Common myeloid progenitor, CD34-positive (primary cell): ENCODE data around the gene CMTM1. TPM values are rescaled to one million over a fixed set of nuclear protein-coding genes. Genes with fewer than 3 reads are reported as not detected.

Experiments
- CTCF ChIA-PET: fragments of 350-600 bp; sonication (Branson Sonifier 250); formaldehyde crosslinking; loops from one replicate; lab custom pipeline; 2021; ENCODE audit warnings: antibody characterized with exemption; lab: Charles Lee
- POLR2A ChIA-PET: fragments of 350-600 bp; sonication (Branson Sonifier 250); formaldehyde crosslinking; loops from one replicate; lab custom pipeline; 2021; ENCODE audit warnings: antibody characterized with exemption; lab: Charles Lee
- DNase-seq, 3 donors: peaks; one replicate each; pipeline versions ENCODE4 v3.0.0 to v3.0.0-alpha.2; 2013
- H3K27ac ChIP-seq, 2 experiments: 1 replicate in 1 of 2; 2 replicates in 1 of 2; pipeline ENCODE4 v1.7.0; 2013; ENCODE audit warnings: inconsistent platforms in 2 of 2, low read length in 2 of 2, mild to moderate bottlenecking in 2 of 2, low read depth in 1 of 2, moderate library complexity in 1 of 2; ENCODE audit not compliant: severe bottlenecking in 2 of 2, insufficient read depth in 1 of 2, poor library complexity in 1 of 2
- H3K27me3 ChIP-seq, 5 experiments: replicated peaks in 2 of 5; 1 replicate in 3 of 5; 2 replicates in 2 of 5; pipeline versions ENCODE4 v1.6.1 to v1.7.0; 2013; ENCODE audit warnings: low read length in 4 of 5, mild to moderate bottlenecking in 2 of 5, moderate library complexity in 2 of 5, inconsistent platforms in 1 of 5; ENCODE audit not compliant: insufficient read depth in 5 of 5, control insufficient read depth in 4 of 5
- H3K36me3 ChIP-seq, 4 experiments: 1 replicate in 2 of 4; 2 replicates in 2 of 4; pipeline versions ENCODE4 v1.6.1 to v1.7.0; 2013; ENCODE audit warnings: low read length in 3 of 4, control low read depth in 1 of 4, mild to moderate bottlenecking in 1 of 4; ENCODE audit not compliant: control insufficient read depth in 4 of 4, insufficient read depth in 4 of 4
- H3K4me1 ChIP-seq, 4 experiments: 1 replicate in 3 of 4; 2 replicates in 1 of 4; pipeline versions ENCODE4 v1.6.1 to v1.7.1; 2013; ENCODE audit warnings: low read length in 3 of 4, mild to moderate bottlenecking in 3 of 4, control low read depth in 1 of 4, inconsistent platforms in 1 of 4, moderate library complexity in 1 of 4; ENCODE audit not compliant: control insufficient read depth in 4 of 4, insufficient read depth in 4 of 4; ENCODE audit errors: control extremely low read depth in 1 of 4
- H3K4me3 ChIP-seq, 7 experiments: 1 replicate in 4 of 7; 2 replicates in 3 of 7; pipeline versions ENCODE4 v1.5.1 to v1.7.0; 2013; ENCODE audit warnings: mild to moderate bottlenecking in 7 of 7, low read length in 6 of 7, moderate library complexity in 6 of 7, inconsistent platforms in 2 of 7, low read depth in 2 of 7, control low read depth in 1 of 7; ENCODE audit not compliant: insufficient read depth in 4 of 7, control insufficient read depth in 1 of 7; ENCODE audit errors: extremely low read depth in 1 of 7
- H3K9me3 ChIP-seq, 5 experiments: 1 replicate in 4 of 5; 2 replicates in 1 of 5; pipeline versions ENCODE4 v1.6.1 to v1.7.1; 2013; ENCODE audit warnings: low read length in 4 of 5, mild to moderate bottlenecking in 2 of 5, inconsistent platforms in 1 of 5, low read depth in 1 of 5, moderate library complexity in 1 of 5; ENCODE audit not compliant: control insufficient read depth in 4 of 5, insufficient read depth in 2 of 5; ENCODE audit errors: control extremely low read depth in 1 of 5
- WGBS: methylation state at CpG from one replicate; pipeline ENCODE4 v1.1.5; 2013; ENCODE audit not compliant: insufficient coverage; 5-methylcytosine and 5-hydroxymethylcytosine counted together
- polyA plus RNA-seq: library from polyadenylated mRNA; unstranded; fragments of 120-200 nt; gene quantifications from one replicate; pipeline ENCODE4 v1.2.1, GENCODE V29; 2013

Gene CMTM1
- polyA plus RNA-seq, result 2.6 TPM

GRCh38 chr16:66566051-66566901, at the start of gene CMTM1:
TSS of gene CMTM1 (plus strand) at chr16:66566439. CDS start at chr16:66566514, 75 bp downstream.
- ChIA-PET CTCF (interaction anchor here (1.4 to 6.8 kb wide), 3 partner anchors 9 to 50 kb away, joined by 3 to 82 read pairs (median 47); partner anchors contain the start of genes CKLF, CMTM2 and TK2), POLR2A (interaction anchor here (1.3 kb wide), 1 partner anchor 14 kb away, joined by 4 read pairs; the partner anchor contains the start of gene CKLF)
- WGBS, result 97% methylated on average over 47 of the region's 54 CpGs
- no peak for DNase-seq
- H3K4me3 ChIP-seq, result no peak within 1 kb of the TSS
- no peaks in the 10 kb centered on the region for H3K9me3 ChIP-seq
- H3K4me1 ChIP-seq, result peaks cover 18 to 38% (median 34%) of the 10 kb centered on the region in 4 experiments
- H3K36me3 ChIP-seq, result peaks cover 2 to 36% (median 18%) of the 10 kb centered on the region in 4 experiments
- H3K27me3 ChIP-seq, result no peaks in the 10 kb centered on the region
- H3K27ac ChIP-seq, result no peak within 1 kb of the TSS

- peaks cover 30 to 80% (median 65%) of the 10 kb centered on the region in 4 experiments for H3K4me1 ChIP-seq
- peaks cover 0 to 13% (median 0%) of the 10 kb centered on the region in 4 experiments for H3K36me3 ChIP-seq
- ChIA-PET POLR2A (no interaction called here), CTCF (interaction anchor here (1.1 to 1.5 kb wide), 5 partner anchors 11 to 95 kb away, joined by 3 to 7 read pairs (median 4); no protein-coding TSS in a partner anchor)
- 21% methylated on average over 7 of the region's 8 CpGs for WGBS
- no peaks in the 10 kb centered on the region for H3K9me3 ChIP-seq
- H3K27ac ChIP-seq, result peak overlapping the region; percentile 37 to 71
- H3K4me3 ChIP-seq, result peak overlapping the region in 3 of 7 experiments; percentile 29 to 43 (median 38)
- H3K27me3 ChIP-seq, result no peaks in the 10 kb centered on the region
- no peak for DNase-seq
These were observed 49.8 kb upstream of the CMTM1 start for GRCh38 chr16:66516509-66516807.

GRCh38 chr16:66516808-66517585, 49.2 kb upstream of the CMTM1 start:
- CTCF ChIA-PET, result interaction anchor here (0.8 to 11.7 kb wide), 4 partner anchors 9 to 54 kb away, joined by 3 to 168 read pairs (median 4); partner anchors contain the start of genes CKLF and TK2
- Histone ChIP-seq H3K9me3 (no peaks in the 10 kb centered on the region), H3K4me3 (peak overlapping the region in 4 of 7 experiments; percentile 38 to 50 (median 41)), H3K4me1 (peaks cover 35 to 81% (median 68%) of the 10 kb centered on the region in 4 experiments), H3K27me3 (no peaks in the 10 kb centered on the region), H3K27ac (peak overlapping the region; percentile 83 to 93), H3K36me3 (peaks cover 0 to 9% (median 0%) of the 10 kb centered on the region in 4 experiments)
- peak; percentile 93 to 99 (median 99) for DNase-seq
- WGBS, result 14% methylated on average over 13 of the region's 15 CpGs
- POLR2A ChIA-PET, result interaction anchor here (1.1 kb wide), 1 partner anchor 34 kb away, joined by 4 read pairs; no protein-coding TSS in a partner anchor

GRCh38 chr16:66517586-66518263, 48.5 kb upstream of the CMTM1 start:
- Histone ChIP-seq H3K4me1 (peaks cover 36 to 81% (median 72%) of the 10 kb centered on the region in 4 experiments), H3K9me3 (no peaks in the 10 kb centered on the region), H3K27me3 (no peaks in the 10 kb centered on the region), H3K27ac (peak overlapping the region; percentile 83 to 93), H3K36me3 (peaks cover 0 to 9% (median 0%) of the 10 kb centered on the region in 4 experiments), H3K4me3 (peak overlapping the region in 3 of 7 experiments; percentile 25 to 50 (median 43))
- no peak for DNase-seq
- CTCF ChIA-PET, result interaction anchor here (0.8 to 11.7 kb wide), 4 partner anchors 8 to 54 kb away, joined by 3 to 168 read pairs (median 4); partner anchors contain the start of genes CKLF and TK2
- WGBS, result 94% methylated on average over 7 of the region's 8 CpGs
- POLR2A ChIA-PET, result interaction anchor here (1.1 kb wide), 1 partner anchor 34 kb away, joined by 4 read pairs; no protein-coding TSS in a partner anchor

GRCh38 chr16:66519482-66520373, 46.5 kb upstream of the CMTM1 start:
- Histone ChIP-seq H3K4me3 (peak overlapping the region in 1 of 7 experiments; percentile 4), H3K9me3 (no peaks in the 10 kb centered on the region), H3K27ac (peak overlapping the region in 1 of 2 experiments; percentile 21), H3K27me3 (no peaks in the 10 kb centered on the region), H3K4me1 (peaks cover 44 to 92% (median 90%) of the 10 kb centered on the region in 4 experiments), H3K36me3 (no peaks in the 10 kb centered on the region)
- ChIA-PET POLR2A (interaction anchor here (7.5 kb wide), 1 partner anchor 31 kb away, joined by 52 read pairs; the partner anchor contains the start of genes CKLF and TK2), CTCF (interaction anchor here (1.0 to 11.7 kb wide), 7 partner anchors 9 to 89 kb away, joined by 3 to 168 read pairs (median 14); partner anchors contain the start of genes CKLF, CMTM2 and TK2)
- 92% methylated on average over 8 of the region's 11 CpGs for WGBS
- DNase-seq, result no peak
